ENCODE measurements around the gene GFOD1. TPM values are rescaled to one million over a fixed set of nuclear protein-coding genes. Genes with fewer than 3 reads are reported as not detected.

Gene GFOD1
- 2.7 and 3.0 TPM in 2 replicates for polyA plus RNA-seq (2011; rRNA removed)
- 1.9 and 2.5 TPM in 2 replicates for polyA plus RNA-seq (2012; cell fraction: cytosol; rRNA removed)
- polyA plus RNA-seq (2012; cell fraction: nucleus; rRNA removed) = 3.1 and 3.9 TPM in 2 replicates
- 3.1 to 4.0 TPM (median 3.5 TPM) in 3 replicates for polyA plus RNA-seq (2017; fragmentation: RNase III; extraction: RNeasy Plus Mini Kit Qiagen cat#74134 plus additional on column Dnase treatment)
- 6.0 and 6.3 TPM in 2 replicates for polyA minus RNA-seq (2011; rRNA and poly(A)+ RNA removed)

- TF ChIP-seq MAX (IDR thresholded peaks at IDR 0.05) (peak; percentile 13; the same call in 1 of the 2 replicates), POLR2A (IDR thresholded peaks at IDR 0.05; ENCODE audit: low read length) (peak; percentile 73), JUN (IDR thresholded peaks at IDR 0.05) (0 out of 5 replicates have a peak, but pooled peaks of 1 of the 2 experiments have one; percentile 31), E2F6 (IDR thresholded peaks at IDR 0.05; ENCODE audit: borderline replicate concordance, low read depth) (peak; percentile 55; the same call in 1 of the 2 replicates), MYC (IDR thresholded peaks at IDR 0.05; ENCODE audit: borderline replicate concordance, low read length) (no peak)
- Histone ChIP-seq H3K9me3 (no peaks in the 10 kb centered on the region), H3K27ac (peak within 1 kb of the TSS; percentile 76 to 95), H3K4me1 (peaks cover 17% of the 10 kb centered on the region; the same call in 2 of the 3 replicates), H3K4me2 (peak within 1 kb of the TSS; percentile 88), H3K4me3 (peak within 1 kb of the TSS; percentile 69)
- POLR2A ChIA-PET = interaction anchor here (0.7 to 3.8 kb wide), 9 partner anchors 9 to 159 kb away, joined by 3 to 25 read pairs (median 5); partner anchors contain the start of genes NOL7, SIRT5 and TBC1D7
- 4% methylated on average over 18 of the region's 109 CpGs for WGBS (ENCODE audit: missing lambda C conversion rate)
- CTCF ChIA-PET = interaction anchor here (0.9 to 1.9 kb wide), 5 partner anchors 32 to 89 kb away, joined by 3 to 5 read pairs (median 3); no protein-coding TSS in a partner anchor
- peak; percentile 79 to 85 for ATAC-seq
- DNase-seq (ENCODE audit: low read depth in 1 of 2, low spot score in 1 of 2) = peak; percentile 61 to 77
- no peak for FAIRE-seq
These were observed at the start of gene GFOD1 for GRCh38 chr6:13487122-13488014. Gene GFOD1 (minus strand): TSS chr6:13487600. CDS start chr6:13486890, 710 bp downstream.

- ChIA-PET CTCF (interaction anchor here (0.7 to 2.5 kb wide), 11 partner anchors 11 to 199 kb away, joined by 3 to 8 read pairs (median 3); partner anchors contain the start of gene GFOD1), POLR2A (interaction anchor here (2.2 kb wide), 1 partner anchor 37 kb away, joined by 11 read pairs; the partner anchor contains the start of gene SIRT5)
- H3K4me3 ChIP-seq = no peak overlapping the region
- FAIRE-seq (no peak), DNase-seq (ENCODE audit: low read depth in 1 of 2, low spot score in 1 of 2) (no peak), ATAC-seq (no peak)
- 82% methylated on average over 4 of the region's 4 CpGs for WGBS (ENCODE audit: missing lambda C conversion rate)
- no peak overlapping the region for H3K4me2 ChIP-seq
- H3K4me1 ChIP-seq = no peaks in the 10 kb centered on the region
- TF ChIP-seq SMC3 (IDR thresholded peaks at IDR 0.05) (no peak), HOXB5 (CRISPR knock-in tag; IDR thresholded peaks at IDR 0.05) (no peak), PBX3 (IDR thresholded peaks at IDR 0.05) (no peak), RARB (CRISPR knock-in tag; IDR thresholded peaks at IDR 0.05) (no peak), HOXB13 (CRISPR knock-in tag; IDR thresholded peaks at IDR 0.05; ENCODE audit: low read depth) (no peak), POLR2A (IDR thresholded peaks at IDR 0.05; ENCODE audit: low read length) (no peak), MAZ (IDR thresholded peaks at IDR 0.05; ENCODE audit: borderline replicate concordance, low read depth, low read length) (no peak), HDAC2 (IDR thresholded peaks at IDR 0.05) (no peak), NPAS2 (CRISPR knock-in tag; IDR thresholded peaks at IDR 0.05; ENCODE audit: borderline replicate concordance) (no peak), JUNB (IDR thresholded peaks at IDR 0.05) (no peak), RFX5 (IDR thresholded peaks at IDR 0.05) (no peak), ZSCAN20 (CRISPR knock-in tag; IDR thresholded peaks at IDR 0.05) (no peak), MAX (IDR thresholded peaks at IDR 0.05) (no peak), BCL3 (IDR thresholded peaks at IDR 0.05) (no peak), RCOR1 (IDR thresholded peaks at IDR 0.05; ENCODE audit: low read depth, low read length) (no peak), TP53 (CRISPR knock-in tag; IDR thresholded peaks at IDR 0.05) (no peak), E2F6 (IDR thresholded peaks at IDR 0.05; ENCODE audit: borderline replicate concordance, low read depth) (no peak), HEYL (CRISPR knock-in tag; IDR thresholded peaks at IDR 0.05) (no peak)
- H3K27ac ChIP-seq = no peak overlapping the region
- H3K9me3 ChIP-seq = no peaks in the 10 kb centered on the region
These were observed 49.6 kb upstream of the GFOD1 start for GRCh38 chr6:13536796-13537526.

Data from A549 (cell line).